Calu3 (cell line): Measurements from ENCODE around the gene NELFA. TPM values are rescaled to one million over a fixed set of nuclear protein-coding genes. Genes with fewer than 3 reads are reported as not detected.
"Not testable (repeated sequence)": the region's sequence is repeated elsewhere in the genome, so short reads cannot be mapped to it uniquely, and the experiment has no call there.

Experiments
- BruUV-seq: library from RNA; stranded (reverse); fragments of 400-500 nt; replicated peaks from 2 replicates; lab custom pipeline; 2021; lab: Mats Ljungman, UMichigan
- CTCF ChIA-PET: fragments of 300-600 bp; sonication (Branson Sonifier 250); formaldehyde crosslinking; loops from one replicate; lab custom pipeline; 2022; ENCODE audit warnings: antibody characterized with exemption; lab: Charles Lee
- DNase-seq: peaks from one replicate; pipeline ENCODE4 v3.0.0; 2022
- H3K27ac Mint-ChIP-seq: one replicate; pipeline ENCODE4 v1.8.0; 2022; ENCODE audit warnings: mixed read lengths; ENCODE audit not compliant: unreplicated experiment
- H3K27me3 Mint-ChIP-seq: one replicate; pipeline ENCODE4 v1.8.0; 2022; ENCODE audit warnings: mixed read lengths; ENCODE audit not compliant: unreplicated experiment
- H3K36me3 Mint-ChIP-seq: one replicate; pipeline ENCODE4 v1.8.0; 2022; ENCODE audit warnings: mild to moderate bottlenecking, moderate library complexity, mixed read lengths; ENCODE audit not compliant: insufficient read depth, unreplicated experiment
- H3K4me1 Mint-ChIP-seq: one replicate; pipeline ENCODE4 v1.8.0; 2022; ENCODE audit warnings: mild to moderate bottlenecking, low read depth, mixed read lengths; ENCODE audit not compliant: unreplicated experiment
- H3K4me3 Mint-ChIP-seq: one replicate; pipeline ENCODE4 v1.8.0; 2022; ENCODE audit warnings: mild to moderate bottlenecking, low read depth, moderate library complexity, mixed read lengths; ENCODE audit not compliant: unreplicated experiment
- H3K9me3 Mint-ChIP-seq: one replicate; pipeline ENCODE4 v1.8.0; 2022; ENCODE audit warnings: low read depth, mixed read lengths; ENCODE audit not compliant: unreplicated experiment
- intact Hi-C: fragments of 100-400 bp; cut with micrococcal nuclease; formaldehyde crosslinking; loops from one replicate; pipeline ENCODE4 v1.10.0; 2022; ENCODE audit not compliant: unreplicated experiment
- total RNA-seq: library from RNA; stranded (reverse); gene quantifications from 2 replicates; pipeline ENCODE4 v1.2.3, GENCODE V29; 2022
- TF ChIP-seq, protein P1 (sequence below): fragments of 200-600 bp; IDR thresholded peaks from one replicate; pipeline ENCODE4 v1.8.0; 2022; ENCODE audit warnings: antibody characterized with exemption; ENCODE audit not compliant: unreplicated experiment

NELFA gene
- total RNA-seq, 1 experiment from 2014 or later: 29.9 TPM

DNA sequence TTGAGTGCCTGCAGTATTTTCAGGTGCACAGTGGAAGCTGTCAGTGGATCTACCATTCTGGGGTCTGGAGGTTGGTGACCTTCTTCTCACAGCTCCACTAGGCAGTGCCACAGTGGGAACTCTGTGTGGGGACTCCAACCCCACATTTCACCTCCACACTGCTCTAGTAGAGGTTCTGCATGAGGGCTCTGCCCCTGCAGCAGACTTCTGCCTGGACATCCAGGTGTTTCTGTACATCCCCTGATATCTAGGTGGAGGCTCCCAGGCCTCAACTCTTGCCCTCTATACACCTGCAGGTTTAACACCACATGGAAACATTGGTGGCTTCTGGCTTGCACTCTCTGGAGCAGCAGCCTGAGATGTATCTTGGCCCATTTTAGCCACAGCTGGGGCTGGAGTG is 17.0 kb upstream of the NELFA start:
- H3K27me3 Mint-ChIP-seq: peaks cover 42% of the 10 kb centered on the region
- intact Hi-C loops: no loop called here
- CTCF ChIA-PET: no interaction called here

DNA sequence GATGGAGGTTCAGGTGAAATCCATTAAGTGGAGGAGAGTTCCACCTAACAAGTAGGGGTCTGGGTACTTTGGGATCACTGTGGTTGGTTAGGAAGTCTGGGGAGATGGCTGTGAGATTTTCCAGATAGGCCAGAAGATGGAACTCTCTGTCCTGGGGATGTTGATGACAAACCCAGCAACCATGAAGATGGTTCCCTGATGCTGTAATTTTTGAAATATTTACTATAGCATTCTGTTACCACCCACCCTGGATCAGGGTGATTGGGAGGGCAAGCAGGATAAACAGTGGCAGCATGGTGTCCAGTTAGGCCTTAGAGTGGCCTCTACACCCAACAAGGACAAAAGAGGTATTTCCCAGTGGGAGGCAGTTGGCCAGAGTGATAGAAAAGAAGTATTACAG is 15.9 kb upstream of the NELFA start:
- Mint-ChIP-seq H3K4me3 (no peak overlapping the region), H3K27ac (no peak overlapping the region), H3K36me3 (no peaks in the 10 kb centered on the region), H3K4me1 (no peaks in the 10 kb centered on the region), H3K9me3 (peaks cover 3% of the 10 kb centered on the region), H3K27me3 (peaks cover 42% of the 10 kb centered on the region)
- CTCF ChIA-PET: no interaction called here
- intact Hi-C loops: no loop called here
- DNase-seq: no peak
- no TSS peak for BruUV-seq
- TF ChIP-seq, protein P1, sequence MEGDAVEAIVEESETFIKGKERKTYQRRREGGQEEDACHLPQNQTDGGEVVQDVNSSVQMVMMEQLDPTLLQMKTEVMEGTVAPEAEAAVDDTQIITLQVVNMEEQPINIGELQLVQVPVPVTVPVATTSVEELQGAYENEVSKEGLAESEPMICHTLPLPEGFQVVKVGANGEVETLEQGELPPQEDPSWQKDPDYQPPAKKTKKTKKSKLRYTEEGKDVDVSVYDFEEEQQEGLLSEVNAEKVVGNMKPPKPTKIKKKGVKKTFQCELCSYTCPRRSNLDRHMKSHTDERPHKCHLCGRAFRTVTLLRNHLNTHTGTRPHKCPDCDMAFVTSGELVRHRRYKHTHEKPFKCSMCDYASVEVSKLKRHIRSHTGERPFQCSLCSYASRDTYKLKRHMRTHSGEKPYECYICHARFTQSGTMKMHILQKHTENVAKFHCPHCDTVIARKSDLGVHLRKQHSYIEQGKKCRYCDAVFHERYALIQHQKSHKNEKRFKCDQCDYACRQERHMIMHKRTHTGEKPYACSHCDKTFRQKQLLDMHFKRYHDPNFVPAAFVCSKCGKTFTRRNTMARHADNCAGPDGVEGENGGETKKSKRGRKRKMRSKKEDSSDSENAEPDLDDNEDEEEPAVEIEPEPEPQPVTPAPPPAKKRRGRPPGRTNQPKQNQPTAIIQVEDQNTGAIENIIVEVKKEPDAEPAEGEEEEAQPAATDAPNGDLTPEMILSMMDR: no peak

More for the DNA sequence above, 17.0 kb upstream of the NELFA start:
- Mint-ChIP-seq H3K36me3 (no peaks in the 10 kb centered on the region), H3K4me1 (no peaks in the 10 kb centered on the region), H3K4me3 (no peak overlapping the region), H3K27ac (no peak overlapping the region), H3K9me3 (peaks cover 3% of the 10 kb centered on the region)
- TF ChIP-seq, protein P1: no peak
- no peak for DNase-seq
- BruUV-seq: no TSS peak

GRCh38 chr4:2021358-2022018 is 12.7 kb upstream of the NELFA start:
- CTCF ChIA-PET, intact Hi-C loops, DNase-seq, H3K4me3 Mint-ChIP-seq, BruUV-seq, H3K36me3 Mint-ChIP-seq, H3K4me1 Mint-ChIP-seq, H3K27ac Mint-ChIP-seq, H3K9me3 Mint-ChIP-seq: not testable (repeated sequence)
- peaks cover 21% of the 10 kb centered on the region for H3K27me3 Mint-ChIP-seq

DNA sequence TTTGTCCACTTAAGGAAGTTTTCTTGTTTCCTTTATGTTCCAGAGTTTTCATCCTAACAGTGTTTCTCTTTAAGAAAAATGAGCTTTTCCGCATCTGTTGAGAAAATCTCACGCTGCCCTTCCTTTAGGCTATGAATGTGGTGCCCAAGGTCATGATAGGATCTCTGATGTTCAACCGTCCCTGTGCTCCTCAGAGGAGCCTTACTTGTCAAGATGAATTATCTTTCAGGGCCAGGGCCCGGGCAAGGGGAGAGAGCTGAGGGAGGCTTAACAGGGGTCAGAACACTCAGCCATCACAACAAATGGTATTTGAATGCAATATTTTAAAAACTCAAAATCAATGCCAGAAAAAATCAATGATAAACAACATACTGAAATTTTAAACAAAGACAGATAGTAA is 6.2 kb upstream of the NELFA start:
- CTCF ChIA-PET: no interaction called here
- BruUV-seq: no TSS peak

More for the DNA sequence above, 6.2 kb upstream of the NELFA start:
- intact Hi-C loops: loop anchor here (10.0 kb wide), 1 partner anchor 170 kb away; no protein-coding TSS in a partner anchor
- TF ChIP-seq, protein P1: no peak
- H3K9me3 Mint-ChIP-seq: no peaks in the 10 kb centered on the region
- H3K36me3 Mint-ChIP-seq: peaks cover 1% of the 10 kb centered on the region
- no peak overlapping the region for H3K27ac Mint-ChIP-seq
- H3K4me3 Mint-ChIP-seq: no peak overlapping the region
- DNase-seq: no peak
- no peaks in the 10 kb centered on the region for H3K4me1 Mint-ChIP-seq
- H3K27me3 Mint-ChIP-seq: peaks cover 5% of the 10 kb centered on the region
